GM12864 (cell line): ENCODE measurements around the gene RPS18.

Experiments
- DNase-seq: peaks from one replicate; pipeline ENCODE4 v3.0.0-alpha.2; 2011; ENCODE audit warnings: low read depth
- H3K4me3 ChIP-seq: 2 replicates; pipeline ENCODE4 v1.5.1; 2011; ENCODE audit warnings: mild to moderate bottlenecking, low read depth, low read length, control low read depth
- TF ChIP-seq, protein P1 (sequence below): IDR thresholded peaks from 2 replicates; pipeline ENCODE4 v1.5.1; 2011; ENCODE audit warnings: low read depth, mild to moderate bottlenecking, moderate library complexity, low read length, control low read depth, inconsistent platforms; ENCODE audit errors: missing control alignments

RPS18 gene

GRCh38 chr6:33312361-33313104, 40.7 kb downstream of the RPS18 start:
- DNase-seq = peak; percentile 80
- TF ChIP-seq, protein P1, sequence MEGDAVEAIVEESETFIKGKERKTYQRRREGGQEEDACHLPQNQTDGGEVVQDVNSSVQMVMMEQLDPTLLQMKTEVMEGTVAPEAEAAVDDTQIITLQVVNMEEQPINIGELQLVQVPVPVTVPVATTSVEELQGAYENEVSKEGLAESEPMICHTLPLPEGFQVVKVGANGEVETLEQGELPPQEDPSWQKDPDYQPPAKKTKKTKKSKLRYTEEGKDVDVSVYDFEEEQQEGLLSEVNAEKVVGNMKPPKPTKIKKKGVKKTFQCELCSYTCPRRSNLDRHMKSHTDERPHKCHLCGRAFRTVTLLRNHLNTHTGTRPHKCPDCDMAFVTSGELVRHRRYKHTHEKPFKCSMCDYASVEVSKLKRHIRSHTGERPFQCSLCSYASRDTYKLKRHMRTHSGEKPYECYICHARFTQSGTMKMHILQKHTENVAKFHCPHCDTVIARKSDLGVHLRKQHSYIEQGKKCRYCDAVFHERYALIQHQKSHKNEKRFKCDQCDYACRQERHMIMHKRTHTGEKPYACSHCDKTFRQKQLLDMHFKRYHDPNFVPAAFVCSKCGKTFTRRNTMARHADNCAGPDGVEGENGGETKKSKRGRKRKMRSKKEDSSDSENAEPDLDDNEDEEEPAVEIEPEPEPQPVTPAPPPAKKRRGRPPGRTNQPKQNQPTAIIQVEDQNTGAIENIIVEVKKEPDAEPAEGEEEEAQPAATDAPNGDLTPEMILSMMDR = no peak
- peak overlapping the region; percentile 69 for H3K4me3 ChIP-seq

DNA sequence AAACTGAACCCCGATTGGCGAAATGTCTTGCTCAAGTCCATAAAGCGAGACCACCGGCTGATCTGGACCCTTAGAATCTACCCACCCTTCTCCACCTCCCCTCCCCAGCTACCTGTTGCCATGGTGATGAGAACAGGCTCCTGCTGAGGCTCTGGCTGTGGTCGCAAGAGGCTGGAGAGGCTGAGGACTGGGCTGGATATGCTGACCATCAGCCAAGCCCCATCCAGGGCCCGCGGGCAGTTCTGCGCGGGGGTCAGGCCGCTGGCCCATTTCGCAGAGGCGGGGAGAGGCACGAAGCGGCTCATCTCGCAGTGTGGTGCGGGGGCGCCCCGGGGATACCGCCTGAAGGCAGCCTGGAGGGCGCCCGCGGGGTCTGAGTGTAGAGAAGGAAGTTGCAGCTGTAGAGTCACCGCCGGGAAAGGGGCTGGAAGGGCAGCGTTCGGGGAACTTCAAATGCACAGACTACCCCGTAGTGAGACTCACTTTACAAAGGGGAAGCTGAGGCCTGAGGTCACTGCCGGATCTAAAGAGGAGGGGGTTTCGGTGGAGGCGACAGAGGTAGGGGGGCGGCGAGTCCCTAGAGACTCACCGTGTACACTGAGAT, 41.3 kb downstream of the RPS18 start:
- TF ChIP-seq, protein P1 = no peak
- H3K4me3 ChIP-seq = peak overlapping the region; percentile 69
- no peak for DNase-seq

- peak within 1 kb of the TSS; percentile 69 for H3K4me3 ChIP-seq
- peak; percentile 75 for DNase-seq
- TF ChIP-seq, protein P1 = no peak
Observed at GRCh38 chr6:33313709-33314514, 42.0 kb downstream of the RPS18 start, which contains the start of gene TAPBP. Gene TAPBP (minus strand): TSS chr6:33314078. CDS start chr6:33314041, 37 bp downstream.

DNA sequence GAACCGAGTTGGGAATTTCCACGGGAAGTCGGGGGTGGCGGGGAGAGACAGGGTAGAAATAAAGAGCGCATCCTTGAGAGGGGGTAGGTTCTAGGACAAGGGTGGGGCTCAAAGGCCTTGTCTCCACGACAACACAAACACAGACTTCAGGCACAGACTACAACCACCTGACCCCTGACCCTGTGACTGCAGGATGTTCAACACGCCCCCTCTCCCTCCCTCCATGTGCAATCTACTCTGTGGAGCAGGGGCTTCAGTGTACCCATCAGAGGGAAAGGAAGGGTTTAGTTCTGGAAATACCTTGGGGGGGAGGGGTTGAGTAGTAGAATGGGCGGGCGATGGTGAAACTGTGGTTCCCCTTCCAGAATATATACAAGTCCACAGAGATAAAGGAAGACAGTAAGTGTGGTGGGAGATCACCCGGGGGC, 42.7 kb downstream of the RPS18 start:
- TF ChIP-seq, protein P1 = no peak
- DNase-seq = peak; percentile 67
- H3K4me3 ChIP-seq = peak overlapping the region; percentile 69

DNA sequence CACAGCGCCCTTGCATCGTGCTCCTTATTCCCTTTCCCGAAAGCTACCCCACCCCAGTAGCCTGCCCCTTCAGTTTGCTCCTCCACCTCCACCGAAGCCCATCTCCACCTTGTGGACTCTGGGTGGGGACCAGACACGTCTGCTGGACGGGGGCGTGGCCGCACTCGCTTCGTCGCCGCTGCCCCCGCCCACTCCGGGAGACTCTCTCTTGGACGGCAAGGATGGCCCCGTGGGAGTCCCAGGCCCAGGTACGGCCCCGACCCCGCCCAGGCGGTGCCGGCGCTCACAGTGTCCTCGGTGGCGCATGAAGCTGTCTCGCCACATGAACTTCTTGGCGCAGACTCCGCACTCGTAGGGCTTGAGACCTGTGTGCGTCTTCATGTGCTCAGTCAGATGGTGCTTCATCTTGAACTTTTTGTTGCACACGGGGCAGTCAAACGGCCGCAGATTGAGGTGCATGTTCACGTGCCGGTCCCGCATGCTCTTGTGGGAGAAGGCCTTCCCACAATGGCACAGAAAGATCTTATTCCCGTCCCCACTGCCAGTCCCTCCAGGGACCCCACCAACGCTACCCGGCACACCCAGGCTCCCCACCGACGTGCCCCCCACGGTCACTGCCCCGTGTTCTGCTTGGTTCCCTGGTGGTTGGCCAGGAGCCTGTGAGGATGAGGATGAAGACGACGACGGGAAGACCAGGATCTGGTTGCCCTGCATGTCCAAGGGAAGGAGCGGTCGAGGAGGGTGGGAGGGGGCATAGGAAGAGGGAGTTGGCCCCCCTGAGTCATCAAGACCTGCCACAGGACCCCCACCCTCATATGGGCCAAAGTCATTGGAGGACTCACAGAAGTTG, 43.3 kb downstream of the RPS18 start:
- no peak for DNase-seq
- H3K4me3 ChIP-seq = peak overlapping the region; percentile 69
- TF ChIP-seq, protein P1 = no peak
